PC-9 (cell line): ENCODE measurements around the gene GMEB1. TPM values are rescaled to one million over a fixed set of nuclear protein-coding genes. Genes with fewer than 3 reads are reported as not detected.
"Not testable (repeated sequence)": the region's sequence is repeated elsewhere in the genome, so short reads cannot be mapped to it uniquely, and the experiment has no call there.

ENCODE experiments used
- BruUV-seq: library from RNA; stranded (reverse); fragments of 400-500 nt; replicated peaks from 2 replicates; lab custom pipeline; 2021; lab: Mats Ljungman, UMichigan
- CTCF ChIA-PET: fragments of 300-600 bp; sonication (Branson Sonifier 250); formaldehyde crosslinking; loops from one replicate; lab custom pipeline; 2022; ENCODE audit warnings: antibody characterized with exemption; lab: Charles Lee
- POLR2A ChIA-PET: fragments of 300-600 bp; sonication (Branson Sonifier 250); formaldehyde crosslinking; loops from one replicate; lab custom pipeline; 2022; ENCODE audit warnings: antibody characterized with exemption; ENCODE audit not compliant: unreplicated experiment; lab: Charles Lee
- DNase-seq, 2 experiments: peaks; one replicate each; pipeline versions ENCODE4 v3.0.0 to v3.0.0-alpha.2; 2015 to 2022; ENCODE audit warnings: mixed read lengths in 1 of 2
- H2AFZ ChIP-seq: fragments of 200-600 bp; sonication (generic); 2 replicates; pipeline ENCODE4 v1.8.1; 2017; ENCODE audit warnings: antibody characterized with exemption
- H3F3A ChIP-seq: fragments of 200-600 bp; sonication (generic); 2 replicates; pipeline ENCODE4 v1.8.1; 2017; ENCODE audit warnings: antibody characterized with exemption, mild to moderate bottlenecking, low read depth; ENCODE audit not compliant: insufficient read depth
- H3K27ac ChIP-seq: fragments of 200-600 bp; sonication (generic); 2 replicates; pipeline ENCODE4 v1.6.1; 2016; ENCODE audit warnings: mixed run types
- H3K27me3 ChIP-seq: fragments of 200-600 bp; sonication (generic); 2 replicates; pipeline ENCODE4 v1.6.1; 2016; ENCODE audit warnings: low read depth, mixed run types; ENCODE audit not compliant: insufficient read depth
- H3K36me3 ChIP-seq: fragments of 200-600 bp; sonication (generic); 2 replicates; pipeline ENCODE4 v1.6.1; 2016; ENCODE audit warnings: low read depth, mixed run types
- H3K4me1 ChIP-seq: fragments of 200-600 bp; sonication (generic); replicated peaks from 2 replicates; pipeline ENCODE4 v1.6.1; 2016; ENCODE audit warnings: mixed run types; ENCODE audit not compliant: insufficient read depth
- H3K4me2 ChIP-seq: fragments of 200-600 bp; sonication (generic); 2 replicates; pipeline ENCODE4 v1.6.1; 2017; ENCODE audit warnings: mixed run types
- H3K4me3 ChIP-seq: fragments of 200-600 bp; sonication (generic); 2 replicates; pipeline ENCODE4 v1.6.1; 2016; ENCODE audit warnings: mixed run types
- H3K79me2 ChIP-seq: fragments of 200-600 bp; sonication (generic); 2 replicates; pipeline ENCODE4 v1.6.1; 2017; ENCODE audit warnings: low read depth, mixed run types
- H3K9me2 ChIP-seq: fragments of 200-600 bp; sonication (generic); 2 replicates; pipeline ENCODE4 v1.8.1; 2017; ENCODE audit warnings: mild to moderate bottlenecking; ENCODE audit not compliant: insufficient read depth
- H3K9me3 ChIP-seq: fragments of 200-600 bp; sonication (generic); 2 replicates; pipeline ENCODE4 v1.8.1; 2016; ENCODE audit warnings: low read depth; ENCODE audit not compliant: insufficient read depth
- H4K20me1 ChIP-seq: fragments of 200-600 bp; sonication (generic); 2 replicates; pipeline ENCODE4 v1.8.1; 2017; ENCODE audit not compliant: insufficient read depth
- CTCF ChIP-seq: fragments of 200-600 bp; sonication (generic); conservative IDR thresholded peaks from 2 replicates; pipeline ENCODE4 v1.6.1; 2017; ENCODE audit warnings: mixed run types, antibody characterized with exemption, mild to moderate bottlenecking, moderate library complexity
- EZH2 ChIP-seq: fragments of 200-600 bp; sonication (generic); IDR thresholded peaks from 2 replicates; pipeline ENCODE4 v1.8.0; 2017; ENCODE audit warnings: antibody characterized with exemption, low read depth
- intact Hi-C: fragments of 100-400 bp; cut with micrococcal nuclease; formaldehyde crosslinking; loops from one replicate; pipeline ENCODE4 v1.10.0; 2022; ENCODE audit not compliant: unreplicated experiment
- total RNA-seq: library from RNA; stranded (reverse); gene quantifications from 2 replicates; pipeline ENCODE4 v1.2.3, GENCODE V29; 2021

The GMEB1 gene
- total RNA-seq, 1 experiment from 2014 or later: 9.7 TPM

DNA sequence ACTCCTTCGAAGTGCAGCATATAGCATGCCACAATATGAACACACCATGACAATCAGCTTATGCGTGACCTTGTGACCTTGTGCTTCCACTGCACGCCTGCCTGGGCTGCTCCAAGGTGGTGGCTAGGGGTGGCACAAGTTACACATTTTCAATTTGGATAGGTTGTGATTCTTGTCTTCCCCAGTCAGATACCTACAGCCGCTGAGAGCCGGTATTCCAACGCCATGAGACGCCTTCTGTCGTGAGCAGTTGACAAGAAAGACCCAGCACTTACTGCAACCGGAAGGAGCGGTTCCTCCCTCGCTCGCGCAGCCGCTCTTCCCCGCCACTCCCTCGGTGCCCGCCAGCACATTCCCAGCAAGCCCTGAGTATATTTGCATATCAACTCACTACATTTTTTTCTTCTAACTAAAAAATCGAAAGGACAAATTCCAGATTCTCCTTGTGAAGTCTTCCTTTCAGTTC is 20.5 kb upstream of the GMEB1 start:
- peak overlapping the region; percentile 52; the same call in 1 of the 2 replicates for H3K4me3 ChIP-seq
- no TSS peak for BruUV-seq

DNA sequence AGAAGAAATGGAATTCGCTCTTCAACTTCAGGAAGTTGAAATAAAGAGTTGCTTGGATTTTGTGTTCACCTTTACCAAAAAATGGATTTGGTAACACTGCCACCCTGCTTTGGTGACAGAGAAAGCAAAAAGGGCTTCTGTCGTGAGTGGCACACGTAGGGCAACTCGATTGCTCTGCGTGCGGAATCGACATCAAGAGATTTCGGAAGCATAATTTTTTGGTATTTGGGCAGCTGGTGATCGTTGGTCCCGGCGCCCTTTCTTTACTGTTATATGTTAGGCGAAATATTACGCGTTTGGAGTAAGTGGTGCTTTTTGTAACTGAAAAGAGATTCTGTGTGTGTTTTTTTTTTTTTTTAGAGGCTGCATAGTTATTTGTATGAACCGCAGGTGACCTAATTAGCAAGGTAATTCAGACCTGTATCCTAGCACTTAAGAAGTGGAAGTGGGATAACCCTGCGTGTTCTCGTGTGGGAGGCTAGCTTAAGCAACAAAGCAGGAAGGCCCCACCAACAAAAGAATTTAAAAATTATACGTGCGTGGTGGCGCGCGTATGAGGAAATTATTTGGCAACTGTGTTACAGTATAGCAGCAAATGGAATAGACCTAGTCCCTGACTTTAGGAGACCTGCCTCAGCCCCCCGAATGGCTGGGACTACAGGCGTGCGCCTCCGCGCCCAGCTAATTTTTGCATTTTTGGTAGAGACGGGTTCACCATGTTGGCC is 19.9 kb upstream of the GMEB1 start, which contains the start of gene RNU11:
Gene RNU11, plus strand, starts transcription at position 127 of the 725 bp plus-strand sequence.
- TSS peak; percentile 100 for BruUV-seq
- intact Hi-C loops: loop anchor here (1.0 to 10.0 kb wide), 3 partner anchors 88 to 556 kb away; partner anchors contain the start of genes RCC1 and YTHDF2
- Histone ChIP-seq H3K9me2 (no peaks in the 10 kb centered on the region), H3K27ac (peak within 1 kb of the TSS; percentile 96), H3K4me2 (peak within 1 kb of the TSS; percentile 81), H3F3A (peaks cover 26% of the 10 kb centered on the region), H2AFZ (peak within 1 kb of the TSS; percentile 68), H3K9me3 (no peaks in the 10 kb centered on the region), H3K27me3 (no peaks in the 10 kb centered on the region), H3K4me1 (peaks cover 24% of the 10 kb centered on the region), H3K79me2 (peaks cover 7% of the 10 kb centered on the region; the same call in 1 of the 2 replicates), H3K4me3 (peak within 1 kb of the TSS; percentile 52; the same call in 1 of the 2 replicates), H3K36me3 (no peaks in the 10 kb centered on the region), H4K20me1 (no peaks in the 10 kb centered on the region)
- ChIA-PET POLR2A (interaction anchor here (0.6 to 1.4 kb wide), 11 partner anchors 20 to 400 kb away, joined by 3 to 35 read pairs (median 9); partner anchors contain the start of genes GMEB1 and YTHDF2), CTCF (interaction anchor here (0.7 to 1.0 kb wide), 3 partner anchors 31 to 961 kb away, joined by 4 to 14 read pairs (median 6); partner anchors contain the start of gene YTHDF2)
- TF ChIP-seq CTCF: no peak
- TF ChIP-seq EZH2: no peak
- peak; percentile 85 to 95 for DNase-seq

More for the DNA sequence above, 20.5 kb upstream of the GMEB1 start:
- Histone ChIP-seq H3K79me2 (peaks cover 7% of the 10 kb centered on the region; the same call in 1 of the 2 replicates), H3K36me3 (no peaks in the 10 kb centered on the region), H3K9me2 (no peaks in the 10 kb centered on the region), H3K27ac (peak overlapping the region; percentile 96), H4K20me1 (no peaks in the 10 kb centered on the region), H3K27me3 (no peaks in the 10 kb centered on the region), H3K4me2 (peak overlapping the region; percentile 81), H3F3A (peaks cover 32% of the 10 kb centered on the region), H3K9me3 (no peaks in the 10 kb centered on the region), H3K4me1 (peaks cover 24% of the 10 kb centered on the region), H2AFZ (peak overlapping the region; percentile 68)
- peak; percentile 77 to 86 for DNase-seq
- ChIA-PET CTCF (interaction anchor here (0.7 to 1.0 kb wide), 3 partner anchors 30 to 960 kb away, joined by 4 to 14 read pairs (median 6); partner anchors contain the start of gene YTHDF2), POLR2A (interaction anchor here (0.6 to 1.4 kb wide), 7 partner anchors 20 to 413 kb away, joined by 5 to 19 read pairs (median 11); partner anchors contain the start of genes GMEB1 and YTHDF2)
- no peak for TF ChIP-seq EZH2
- no peak for TF ChIP-seq CTCF
- intact Hi-C loops: loop anchor here (5.0 to 10.0 kb wide), 2 partner anchors 141 to 557 kb away; partner anchors contain the start of gene RCC1

DNA sequence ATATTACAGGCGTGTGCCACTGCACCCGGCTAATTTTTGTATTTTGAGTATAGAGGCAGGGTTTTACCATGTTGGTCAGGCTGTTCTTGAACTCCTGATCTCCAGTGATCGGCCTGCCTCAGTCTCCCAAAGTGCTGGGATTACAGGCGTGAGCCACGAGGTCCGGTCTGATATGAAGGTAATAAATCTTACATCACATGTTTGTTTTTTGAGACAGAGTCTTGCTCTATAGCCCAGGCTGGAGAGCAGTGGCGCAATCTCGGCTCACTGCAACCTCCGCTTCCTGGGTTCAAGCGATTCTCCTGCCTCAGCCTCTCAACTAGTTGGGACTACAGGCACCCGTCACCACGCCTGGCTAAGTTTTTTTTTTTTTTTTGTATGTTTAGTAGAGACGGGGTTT is 15.5 kb upstream of the GMEB1 start:
- CTCF ChIA-PET, H3K27ac ChIP-seq, H3K9me3 ChIP-seq, DNase-seq, H3K36me3 ChIP-seq, H2AFZ ChIP-seq, H3K4me3 ChIP-seq, H4K20me1 ChIP-seq, BruUV-seq, POLR2A ChIA-PET, H3K27me3 ChIP-seq, H3K9me2 ChIP-seq, H3K4me2 ChIP-seq, H3K4me1 ChIP-seq, H3K79me2 ChIP-seq, intact Hi-C loops: not testable (repeated sequence)
- H3F3A ChIP-seq: peaks cover 15% of the 10 kb centered on the region
